SIG-M5 treated with dmso at 0.1 percent for 504 hours (cell line): ENCODE results near the gene PAGE4.

Experiments used
- DNase-seq: peaks from one replicate; lab custom pipeline; 2025; ENCODE audit not compliant: unreplicated experiment; lab: John Stamatoyannopoulos, UW

The PAGE4 gene, protein sequence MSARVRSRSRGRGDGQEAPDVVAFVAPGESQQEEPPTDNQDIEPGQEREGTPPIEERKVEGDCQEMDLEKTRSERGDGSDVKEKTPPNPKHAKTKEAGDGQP

DNA sequence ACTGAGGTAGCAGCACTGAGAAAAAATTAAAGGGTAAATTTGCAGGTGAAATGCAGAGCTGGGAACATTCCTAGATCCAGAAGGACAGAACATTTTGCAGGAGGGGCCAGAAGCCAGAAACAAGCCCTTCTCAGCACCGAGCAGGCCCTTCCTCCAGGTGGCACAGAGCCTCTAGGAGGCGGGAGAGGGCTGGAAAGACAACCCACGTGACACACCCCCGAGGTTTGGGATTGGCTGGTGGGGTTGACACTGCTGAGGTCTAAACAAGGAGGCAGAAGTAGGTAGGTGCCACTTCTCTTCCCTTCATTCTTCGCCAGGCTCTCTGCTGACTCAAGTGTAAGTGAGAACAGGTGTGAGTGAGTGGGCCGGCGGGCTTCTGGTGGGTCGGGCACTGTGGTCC lies at the start of gene PAGE4:
Gene PAGE4 (plus strand): TSS at position 288 of the 400 bp plus-strand sequence. CDS start 1,126 bp downstream, outside the sequence.
- no peak for DNase-seq

DNA sequence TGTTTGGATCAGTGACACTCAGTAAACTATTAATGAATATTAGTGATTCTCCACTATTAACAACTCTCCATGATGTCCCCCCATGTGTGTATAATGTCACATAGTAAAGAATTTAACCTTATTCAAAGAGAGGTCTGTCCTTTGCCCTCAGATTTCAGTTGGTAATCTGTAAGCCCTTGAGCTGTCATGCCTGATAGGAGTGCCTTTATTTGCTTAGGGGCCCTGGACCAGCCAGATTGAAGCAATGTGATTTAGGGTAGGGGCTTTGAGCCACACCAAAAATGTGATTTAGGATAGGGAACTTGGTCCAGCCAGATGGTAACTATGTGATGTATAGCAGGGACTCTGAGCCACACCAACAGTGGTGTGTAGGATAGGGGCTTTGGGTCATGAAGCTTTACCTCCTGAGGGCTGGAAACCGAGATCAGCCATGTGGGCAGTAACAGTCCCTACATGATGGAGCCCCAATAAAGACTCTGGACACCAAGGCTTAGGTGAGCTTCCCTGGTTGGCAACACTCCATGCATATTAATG lies 44.3 kb upstream of the PAGE4 start:
- DNase-seq: no peak

DNA sequence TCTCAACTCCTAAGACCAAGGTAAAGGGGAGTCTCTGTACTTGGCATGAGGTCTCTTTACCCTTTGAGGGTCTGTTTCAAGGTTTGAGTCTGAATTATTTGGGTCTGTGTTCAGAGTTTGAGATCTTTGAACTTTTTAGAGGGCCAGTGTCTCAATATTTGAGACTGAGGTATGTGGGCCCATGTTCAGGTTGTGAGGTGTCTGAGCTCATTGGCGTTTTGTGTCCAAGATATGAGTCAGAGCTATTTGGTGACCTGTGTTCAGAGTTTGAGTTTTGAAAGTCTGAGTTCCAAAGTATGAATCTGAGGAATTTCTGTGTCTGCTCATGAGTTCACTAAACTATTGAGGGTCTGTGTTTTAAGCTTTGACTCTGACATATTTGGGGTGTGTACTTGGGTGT lies 36.7 kb upstream of the PAGE4 start:
- DNase-seq: no peak

DNA sequence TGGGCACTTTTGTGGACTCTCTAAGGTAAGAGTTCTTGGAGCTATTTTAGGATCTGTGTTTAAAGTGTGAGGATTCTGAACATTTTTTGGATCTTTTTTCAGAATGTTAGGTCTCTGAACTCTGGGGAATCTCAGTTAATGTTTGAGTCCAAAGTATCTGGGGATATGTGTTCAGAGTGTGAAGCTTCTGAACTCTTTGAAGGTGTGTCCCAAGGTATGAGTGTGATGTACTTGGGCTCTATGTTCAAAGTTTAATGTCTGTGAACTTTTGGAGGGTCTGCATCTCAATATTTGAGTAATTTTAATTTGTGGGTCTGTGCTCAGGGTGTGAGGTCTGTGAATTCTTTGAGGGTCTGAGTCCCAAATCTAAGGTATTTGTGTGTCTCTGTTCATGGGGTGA lies 35.4 kb upstream of the PAGE4 start:
- no peak for DNase-seq

DNA sequence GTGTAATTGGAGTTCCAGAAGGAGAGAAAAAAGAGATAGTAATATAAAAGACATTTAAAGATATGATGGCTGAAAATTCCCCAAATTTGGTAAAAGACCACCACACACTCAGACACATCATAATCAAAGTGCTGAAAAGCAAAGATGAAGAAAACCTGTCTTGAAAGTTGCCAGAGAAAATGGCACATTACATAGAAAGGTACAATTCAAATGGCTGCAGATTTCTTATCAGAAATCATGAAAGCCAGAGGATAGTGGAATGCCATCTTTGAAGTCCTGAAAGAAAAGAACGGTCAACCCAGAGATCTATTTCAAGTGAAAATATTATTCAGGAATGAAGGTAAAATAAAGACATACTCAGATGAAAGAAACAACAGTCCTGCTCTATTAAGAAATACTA lies 29.3 kb upstream of the PAGE4 start:
- DNase-seq: no peak

DNA sequence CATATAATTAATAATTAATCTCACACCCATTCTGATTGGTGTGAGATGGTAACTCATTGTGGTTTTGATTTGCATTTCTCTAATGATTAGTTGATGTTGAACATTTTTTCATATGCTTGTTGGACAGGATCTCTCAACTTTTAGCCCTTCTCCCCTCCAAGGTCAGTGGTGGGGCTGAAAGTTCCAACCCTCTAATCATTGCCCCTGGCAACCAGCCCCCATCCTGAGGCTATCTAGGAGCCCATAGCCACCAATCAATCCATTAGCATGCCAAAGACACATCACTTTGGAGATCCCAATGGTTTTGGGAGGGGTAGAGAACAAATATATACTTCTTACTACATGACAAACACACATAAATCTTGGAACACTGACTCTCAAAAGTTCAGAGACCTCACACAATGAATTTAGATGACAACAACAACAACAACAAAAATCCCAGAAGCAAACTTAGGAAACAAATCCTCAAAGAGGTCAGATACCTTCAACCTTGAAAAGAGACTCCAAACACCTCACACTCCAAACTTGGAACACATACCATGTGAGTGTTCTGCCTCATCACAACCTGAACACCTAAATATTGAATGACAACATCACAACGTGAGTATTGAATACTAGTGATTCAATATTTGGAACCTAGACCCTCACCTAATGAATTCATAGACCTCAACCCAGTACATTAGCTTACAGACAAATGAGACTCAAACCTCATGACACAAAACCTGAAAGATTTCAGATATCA lies 19.0 kb upstream of the PAGE4 start:
- no peak for DNase-seq

DNA sequence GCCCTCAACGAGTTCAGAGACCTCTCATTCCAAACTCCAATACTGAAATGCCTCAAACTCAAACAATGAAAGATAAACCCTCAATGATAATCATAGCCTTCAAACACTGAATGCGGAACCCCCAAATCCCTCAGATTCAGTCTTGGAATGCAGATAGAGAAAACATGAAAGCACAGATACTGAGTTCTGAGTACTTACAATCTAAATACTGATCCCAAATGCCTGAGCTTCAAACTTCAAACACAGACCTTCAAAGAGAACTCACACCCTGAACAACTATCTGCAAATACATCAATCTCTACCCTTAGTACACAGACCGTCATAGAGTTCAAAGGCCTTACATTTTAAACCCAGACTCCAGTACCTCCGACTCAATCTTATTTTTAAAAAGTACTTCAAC lies 16.9 kb upstream of the PAGE4 start:
- no peak for DNase-seq

DNA sequence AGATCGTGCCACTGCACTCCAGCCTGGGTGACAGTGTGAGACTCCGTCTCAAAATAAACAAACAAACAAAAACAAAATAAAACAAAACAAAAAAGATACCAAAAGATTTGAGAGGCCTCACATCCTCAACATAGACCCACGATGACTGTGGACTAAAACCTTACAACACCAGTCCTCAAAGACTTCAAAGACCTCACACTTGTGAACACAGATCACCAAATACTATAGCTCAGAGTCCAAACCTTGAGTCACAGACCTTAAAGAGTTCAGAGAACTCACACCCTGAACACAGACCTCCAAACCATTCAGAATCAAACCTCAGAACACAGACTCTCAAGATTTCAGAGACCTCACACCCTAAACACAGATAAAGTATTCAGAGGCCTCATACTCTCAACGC lies 12.7 kb upstream of the PAGE4 start:
- no peak for DNase-seq

DNA sequence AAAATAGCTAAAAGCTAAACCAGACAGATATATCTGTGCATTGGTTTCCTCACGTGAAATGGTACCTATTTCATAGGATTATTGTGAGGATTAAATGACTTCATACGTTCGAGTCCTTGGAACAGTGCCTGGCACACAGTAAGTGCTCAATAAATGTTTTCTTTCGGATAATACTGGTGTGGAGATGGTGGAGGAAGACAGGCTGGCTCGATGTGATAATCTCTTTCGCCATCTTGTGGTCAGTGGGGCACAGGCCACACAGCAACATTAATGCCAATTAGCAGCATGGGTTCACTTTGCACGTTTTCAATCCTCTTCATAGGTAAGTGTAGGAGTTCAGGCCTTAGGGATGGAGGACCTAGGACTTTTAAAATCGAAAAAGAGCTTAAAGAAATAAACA lies 9.3 kb downstream of the PAGE4 start:
- DNase-seq: peak; percentile 19

DNA sequence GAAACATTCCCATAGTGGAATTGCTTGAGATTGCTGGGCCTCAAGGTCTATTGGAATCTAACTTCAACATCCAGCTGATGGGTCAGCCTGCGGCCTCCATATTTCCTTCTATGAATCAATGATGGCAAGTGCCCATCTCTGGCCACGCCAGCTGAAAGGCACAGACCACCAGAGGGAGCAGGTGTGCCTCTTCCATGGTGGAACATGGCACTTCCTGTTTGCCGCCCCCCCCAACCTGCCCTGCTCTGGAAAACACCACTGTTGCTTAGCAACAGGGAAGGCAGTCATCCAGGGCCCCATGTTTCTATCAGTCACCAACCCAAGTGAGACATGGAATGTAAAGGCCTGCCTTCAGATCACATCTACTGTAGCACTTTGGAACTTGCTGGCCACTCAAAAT lies 11.6 kb downstream of the PAGE4 start:
- DNase-seq: peak; percentile 16

DNA sequence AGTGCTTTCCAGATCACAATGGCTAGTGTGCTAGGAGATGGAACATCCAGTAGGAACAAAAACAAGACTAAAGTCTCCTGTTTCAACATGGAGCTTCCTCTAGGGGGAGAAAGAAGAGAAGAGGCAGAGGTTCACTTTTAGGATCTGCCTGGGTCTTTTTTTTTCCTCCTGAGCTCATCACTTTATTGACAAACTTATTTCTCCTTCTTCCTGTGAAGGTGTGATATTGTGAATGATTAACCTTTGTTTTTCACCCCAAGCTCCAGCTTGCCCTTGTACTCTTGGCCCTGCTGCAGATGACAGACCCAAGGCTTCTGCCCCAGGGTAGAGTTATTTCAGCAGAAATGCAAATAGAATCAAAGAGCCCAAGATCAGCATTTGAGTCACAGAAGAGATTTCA lies 13.5 kb downstream of the PAGE4 start:
- DNase-seq: no peak

DNA sequence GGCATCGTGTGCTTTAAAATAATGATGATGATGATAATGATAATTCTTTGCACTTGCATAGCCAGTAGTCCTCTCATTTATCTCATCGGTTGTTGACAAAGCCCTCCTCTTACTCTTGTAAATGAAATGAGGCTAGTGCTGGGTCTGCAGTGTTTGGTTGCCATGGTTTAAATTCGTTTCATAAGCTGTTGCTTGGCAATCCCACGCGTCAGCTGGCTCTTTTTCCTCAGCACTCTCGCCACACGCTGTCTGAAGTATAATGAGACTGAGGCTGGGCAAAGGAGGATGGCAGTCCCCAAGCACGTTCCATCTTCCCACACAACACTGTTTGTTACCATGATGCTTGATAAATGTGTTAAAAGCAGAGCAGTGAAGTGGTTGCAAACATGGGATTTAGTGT lies 15.5 kb downstream of the PAGE4 start:
- DNase-seq: no peak

DNA sequence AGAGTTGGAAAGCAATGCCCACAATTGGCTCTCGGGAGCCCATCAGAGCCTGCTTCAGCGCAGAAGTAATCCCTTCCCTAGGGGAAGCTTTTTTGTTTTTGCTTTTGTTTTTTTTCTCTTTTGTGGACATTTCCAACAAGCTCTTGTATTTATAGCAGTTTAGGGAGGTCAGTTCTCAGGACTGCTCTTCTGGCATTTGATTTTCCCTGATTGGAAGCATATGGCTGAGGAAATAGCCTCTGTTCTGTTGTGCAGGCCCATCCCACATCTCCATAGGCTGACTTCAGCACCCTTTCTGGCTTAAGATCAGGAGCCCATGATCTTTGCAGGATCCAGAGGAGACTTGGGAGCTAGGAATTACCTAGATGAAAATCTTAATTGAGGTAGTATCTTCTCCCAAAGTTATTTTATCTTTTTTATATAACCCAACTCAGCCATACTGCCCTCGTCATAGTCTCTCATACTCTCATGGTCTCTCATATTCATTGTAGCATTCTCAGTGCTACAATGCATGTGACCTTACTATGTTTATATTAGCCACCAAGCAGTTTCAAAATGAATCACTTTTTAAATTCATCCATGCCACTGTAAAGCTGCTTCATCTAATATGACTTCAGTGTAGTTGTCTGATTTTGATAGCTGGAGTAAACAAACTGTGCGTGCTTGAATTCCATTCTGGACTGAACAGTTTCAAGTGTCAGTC lies 16.7 kb downstream of the PAGE4 start:
- no peak for DNase-seq

DNA sequence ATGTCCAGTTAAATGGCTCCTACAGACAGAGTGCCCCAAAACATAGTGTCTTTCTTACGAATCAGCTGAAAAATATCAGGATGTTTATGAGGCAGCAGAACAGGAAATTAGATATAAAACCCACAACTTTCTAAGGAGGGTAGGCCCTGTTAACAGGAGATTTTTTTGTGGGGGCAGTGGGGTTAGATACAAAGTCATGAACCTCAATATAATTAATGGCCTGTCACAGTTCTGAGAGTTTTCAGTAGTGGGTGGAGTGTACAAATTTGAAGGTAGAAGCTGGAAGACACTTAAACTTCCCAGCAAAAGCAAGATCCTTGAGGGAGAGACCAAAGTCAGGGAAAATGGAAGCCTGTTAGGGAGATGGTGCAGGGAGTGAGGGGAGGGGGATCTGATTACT lies 17.4 kb downstream of the PAGE4 start:
- no peak for DNase-seq

DNA sequence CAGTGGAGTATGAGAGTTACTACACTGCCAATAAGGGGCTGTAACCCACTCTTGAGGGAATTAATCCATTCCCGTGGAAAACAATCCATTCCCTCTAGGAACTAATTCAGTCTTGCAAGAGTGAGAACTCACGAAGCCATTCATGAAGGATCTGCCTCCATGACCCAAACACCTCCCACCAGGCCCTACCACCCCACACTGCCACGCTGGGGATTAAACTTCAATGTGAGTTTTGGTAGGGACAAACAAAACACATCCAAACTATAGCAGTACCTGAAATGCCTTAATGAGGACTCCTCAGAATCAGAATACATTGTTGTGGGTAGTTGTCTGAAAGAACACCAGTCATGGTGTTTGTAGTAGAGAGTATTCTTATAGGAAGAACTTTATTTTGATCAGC lies 19.2 kb downstream of the PAGE4 start:
- no peak for DNase-seq

DNA sequence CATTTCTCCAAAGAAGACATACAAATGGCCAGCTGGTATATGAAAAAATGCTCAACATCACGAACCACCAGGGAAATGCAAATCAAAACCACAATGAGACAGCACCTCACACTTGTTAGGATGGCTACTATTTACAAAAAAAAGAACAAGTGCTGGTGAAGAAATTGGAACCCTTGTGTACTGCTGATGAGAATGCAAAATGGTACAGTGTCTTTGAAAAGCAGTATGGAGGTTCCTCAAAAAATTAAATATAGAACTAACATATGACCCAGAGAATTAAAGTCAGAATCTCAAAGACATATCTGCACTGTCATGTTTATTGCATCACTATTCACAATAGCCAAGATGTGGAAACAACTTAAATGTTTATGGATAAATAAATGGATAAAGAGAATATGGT lies 20.9 kb downstream of the PAGE4 start:
- no peak for DNase-seq

DNA sequence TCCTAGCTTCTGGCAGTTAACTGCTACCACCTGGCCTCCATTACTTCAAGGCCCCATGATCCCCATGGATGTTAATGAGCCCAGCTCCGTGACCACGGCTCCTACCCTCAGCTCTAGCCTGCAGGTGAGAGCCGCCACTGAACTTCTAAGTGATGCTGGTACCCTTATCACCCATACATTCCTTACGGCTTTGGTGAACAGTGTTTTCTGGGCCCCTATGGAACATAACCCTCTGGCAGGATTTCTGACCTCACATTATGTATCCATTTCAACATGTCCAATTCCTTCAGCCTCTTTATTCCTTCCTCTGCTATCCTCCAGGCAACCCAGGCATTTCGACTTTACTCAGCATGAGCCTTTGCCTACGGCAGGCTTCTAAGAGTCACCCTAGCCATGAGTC lies 24.6 kb downstream of the PAGE4 start:
- no peak for DNase-seq

DNA sequence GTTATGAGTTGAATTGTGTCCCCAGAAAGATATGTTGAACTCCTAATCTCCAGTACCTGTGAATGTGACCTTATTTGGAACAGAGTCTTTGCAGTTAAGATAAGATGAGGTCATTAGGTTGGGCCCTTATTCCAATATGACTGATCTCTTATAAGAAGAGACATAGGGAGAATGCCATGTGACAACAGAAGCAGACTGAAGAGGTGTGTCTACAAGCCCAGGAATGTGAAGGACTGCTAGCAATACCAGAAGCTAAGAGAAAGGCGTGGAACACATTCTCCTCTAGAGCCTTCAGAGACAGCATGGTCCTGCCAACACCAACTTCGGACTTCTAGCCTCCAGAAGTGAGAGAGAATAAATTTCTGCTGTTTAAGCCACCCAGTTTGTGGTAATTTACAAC lies 27.7 kb downstream of the PAGE4 start:
- DNase-seq: no peak

DNA sequence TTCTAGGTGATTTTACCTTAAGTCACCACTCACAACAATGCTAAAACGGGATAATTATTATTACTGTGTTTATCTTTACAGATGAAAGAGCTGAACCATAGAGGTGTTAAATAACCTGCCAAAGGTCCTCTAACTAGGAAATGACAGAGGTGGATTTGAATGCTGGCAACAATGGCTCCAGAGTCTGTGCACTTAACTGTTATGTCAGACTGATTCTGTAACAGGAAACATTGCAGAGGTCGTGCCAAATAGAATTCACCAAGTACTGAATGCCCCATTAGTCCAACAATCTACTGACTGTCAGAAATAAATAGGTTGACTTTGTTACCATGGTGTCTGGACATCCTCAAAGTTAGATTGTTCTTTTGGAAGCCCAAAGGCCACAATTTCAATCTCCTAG lies 29.2 kb downstream of the PAGE4 start:
- DNase-seq: no peak

DNA sequence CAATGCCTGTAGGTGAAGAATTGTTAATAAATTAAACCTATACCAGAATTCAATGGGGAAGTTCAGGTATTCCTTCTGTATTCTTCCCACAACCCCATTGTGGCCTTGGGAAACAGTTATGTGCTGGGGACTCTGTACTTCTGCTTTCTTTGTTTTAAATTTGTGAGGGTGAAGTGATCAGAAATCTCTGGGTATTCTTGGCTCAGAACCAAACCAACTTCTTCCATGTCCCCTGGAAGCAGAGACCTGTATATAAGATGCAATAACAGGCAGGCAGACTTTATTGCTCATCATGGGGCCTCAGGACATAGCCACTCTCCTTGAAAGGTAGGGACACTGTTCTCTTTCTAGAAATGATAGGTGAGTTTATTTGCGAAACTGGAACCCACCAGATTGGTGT lies 30.4 kb downstream of the PAGE4 start:
- DNase-seq: no peak

DNA sequence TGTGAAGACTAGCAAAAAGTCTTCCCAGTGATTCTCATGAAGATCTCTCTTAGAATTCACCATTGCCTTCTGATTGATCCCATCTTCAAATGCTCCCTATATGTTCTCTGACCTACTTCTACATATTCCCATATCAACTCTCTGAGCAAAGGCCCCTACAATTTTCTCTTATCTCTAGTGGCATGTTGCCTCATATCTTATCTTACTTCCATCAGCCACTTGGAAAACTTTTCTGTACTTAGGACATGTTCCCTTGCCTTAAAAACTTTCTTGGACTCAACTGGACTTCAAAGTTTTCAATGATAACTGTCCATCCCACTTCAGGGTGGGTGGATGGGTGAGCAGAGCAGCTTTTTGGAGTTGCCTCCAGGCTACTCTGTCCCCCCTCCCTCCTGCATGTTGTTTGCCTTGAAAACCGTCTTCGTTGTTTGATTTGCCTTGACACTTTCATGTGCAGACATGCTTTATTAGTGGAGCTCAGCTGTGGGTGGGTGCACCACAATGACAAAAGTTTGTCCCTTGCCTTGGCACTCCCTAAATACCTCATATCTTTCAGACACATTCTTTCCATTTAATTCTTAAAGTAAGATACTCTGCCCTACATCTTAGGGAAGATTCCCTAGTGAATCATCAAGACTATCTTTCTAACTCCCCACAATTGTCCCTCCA lies 31.9 kb downstream of the PAGE4 start:
- DNase-seq: no peak

DNA sequence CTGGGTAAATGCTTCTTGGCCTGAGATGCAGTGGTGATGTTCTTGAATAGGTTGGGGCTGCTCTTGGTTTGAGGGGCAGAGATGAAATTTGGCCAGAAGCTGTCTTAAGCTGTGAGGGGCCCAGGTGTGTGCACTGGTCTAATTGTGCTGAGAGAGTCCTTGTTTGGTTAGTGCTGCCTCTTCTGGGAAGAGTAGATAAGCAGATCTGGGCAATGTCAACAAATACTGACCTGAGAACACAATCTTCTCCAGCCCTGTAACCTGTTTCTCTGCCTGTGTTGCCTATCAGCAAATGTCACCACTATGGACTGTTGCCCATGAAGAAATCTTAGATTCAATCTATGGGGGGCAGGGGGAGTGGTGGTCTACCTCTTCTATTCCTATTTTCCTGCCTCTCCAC lies 33.0 kb downstream of the PAGE4 start:
- no peak for DNase-seq
